ENCODE data around the gene USP11.

Gene USP11

DNA sequence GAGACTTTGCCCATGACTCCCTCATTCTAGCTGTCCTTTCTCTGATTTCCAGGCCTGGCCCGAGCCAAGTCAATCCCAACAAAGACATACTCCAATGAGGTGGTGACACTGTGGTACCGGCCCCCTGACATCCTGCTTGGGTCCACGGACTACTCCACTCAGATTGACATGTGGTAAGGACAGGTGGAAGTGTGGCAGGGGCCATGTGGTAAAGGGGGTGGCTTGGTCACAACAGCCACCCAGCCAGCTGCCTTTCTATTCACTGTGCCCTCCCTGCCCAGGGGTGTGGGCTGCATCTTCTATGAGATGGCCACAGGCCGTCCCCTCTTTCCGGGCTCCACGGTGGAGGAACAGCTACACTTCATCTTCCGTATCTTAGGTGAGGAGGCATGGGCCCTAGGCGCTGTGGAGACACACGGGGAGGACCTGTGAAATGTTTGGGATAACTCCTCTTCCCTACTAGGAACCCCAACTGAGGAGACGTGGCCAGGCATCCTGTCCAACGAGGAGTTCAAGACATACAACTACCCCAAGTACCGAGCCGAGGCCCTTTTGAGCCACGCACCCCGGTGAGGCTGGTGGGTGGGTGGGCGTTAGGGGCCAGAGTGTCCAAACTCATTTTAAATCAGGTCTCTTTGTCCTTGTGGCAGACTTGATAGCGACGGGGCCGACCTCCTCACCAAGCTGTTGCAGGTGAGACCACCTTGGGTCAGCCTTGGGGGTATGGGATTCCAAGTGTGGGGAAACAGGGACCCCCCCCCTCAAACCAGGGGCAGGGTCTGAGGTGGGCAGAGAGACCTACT lies 6.1 kb upstream of the USP11 start:
- no peak for DNase-seq

DNA sequence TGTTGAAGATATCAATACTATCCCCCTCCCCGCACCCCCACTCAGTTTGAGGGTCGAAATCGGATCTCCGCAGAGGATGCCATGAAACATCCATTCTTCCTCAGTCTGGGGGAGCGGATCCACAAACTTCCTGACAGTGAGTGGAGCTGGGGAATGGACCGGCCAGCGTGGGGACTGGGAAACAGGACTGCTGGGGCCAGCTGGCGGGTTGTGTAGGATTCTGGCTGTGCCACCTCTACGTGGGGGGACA lies 5.5 kb upstream of the USP11 start:
- no peak for DNase-seq

DNA sequence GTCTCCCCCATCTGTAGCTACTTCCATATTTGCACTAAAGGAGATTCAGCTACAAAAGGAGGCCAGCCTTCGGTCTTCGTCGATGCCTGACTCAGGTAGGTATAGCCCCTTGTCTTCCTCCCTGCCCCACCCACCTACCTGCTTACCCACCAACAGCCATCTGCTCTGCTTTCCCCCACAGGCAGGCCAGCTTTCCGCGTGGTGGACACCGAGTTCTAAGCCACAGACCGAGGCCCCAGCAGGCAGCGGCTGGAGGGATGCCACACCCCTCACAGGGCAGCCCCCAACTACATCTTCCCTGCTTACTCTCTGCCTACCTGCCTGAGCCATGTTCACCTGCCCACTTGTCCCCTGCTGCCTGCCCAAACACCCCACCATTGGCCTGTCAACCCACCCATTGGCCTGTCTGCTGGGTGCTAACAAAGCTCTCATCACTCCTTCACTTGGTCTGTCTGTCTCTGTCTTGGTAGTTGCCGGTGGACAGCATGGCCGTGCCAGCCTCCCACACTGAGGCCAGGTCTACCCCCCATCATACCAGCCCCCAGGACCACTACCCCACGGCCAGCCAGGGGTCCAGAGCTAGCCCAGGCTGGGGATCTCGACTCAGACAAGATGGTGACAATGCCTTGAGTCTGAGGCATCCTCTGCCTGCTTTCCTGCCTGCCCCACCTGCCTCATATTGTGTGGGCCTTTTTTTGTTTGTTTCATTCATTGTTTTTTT lies 4.1 kb upstream of the USP11 start:
- no peak for DNase-seq

DNA sequence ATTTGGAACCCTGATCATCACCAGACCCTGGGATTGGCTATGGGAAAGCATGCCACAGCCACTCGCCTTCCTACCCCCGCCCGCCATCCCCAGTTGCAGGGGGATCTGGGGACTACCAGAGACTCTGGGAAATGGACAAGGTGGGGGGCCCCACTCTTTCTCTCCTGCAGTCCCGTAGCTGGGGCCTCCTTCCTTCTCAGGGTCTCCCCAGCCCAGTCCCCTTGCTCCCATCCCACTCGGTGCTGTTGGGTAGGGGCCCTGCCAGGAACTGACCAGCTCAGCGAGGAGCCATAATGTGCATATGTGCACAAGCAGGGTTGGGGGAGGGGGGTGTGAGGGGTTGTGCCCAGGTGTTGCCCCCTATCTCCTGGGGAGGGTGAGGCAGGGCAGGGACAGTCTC lies 3.4 kb upstream of the USP11 start:
- DNase-seq: no peak

DNA sequence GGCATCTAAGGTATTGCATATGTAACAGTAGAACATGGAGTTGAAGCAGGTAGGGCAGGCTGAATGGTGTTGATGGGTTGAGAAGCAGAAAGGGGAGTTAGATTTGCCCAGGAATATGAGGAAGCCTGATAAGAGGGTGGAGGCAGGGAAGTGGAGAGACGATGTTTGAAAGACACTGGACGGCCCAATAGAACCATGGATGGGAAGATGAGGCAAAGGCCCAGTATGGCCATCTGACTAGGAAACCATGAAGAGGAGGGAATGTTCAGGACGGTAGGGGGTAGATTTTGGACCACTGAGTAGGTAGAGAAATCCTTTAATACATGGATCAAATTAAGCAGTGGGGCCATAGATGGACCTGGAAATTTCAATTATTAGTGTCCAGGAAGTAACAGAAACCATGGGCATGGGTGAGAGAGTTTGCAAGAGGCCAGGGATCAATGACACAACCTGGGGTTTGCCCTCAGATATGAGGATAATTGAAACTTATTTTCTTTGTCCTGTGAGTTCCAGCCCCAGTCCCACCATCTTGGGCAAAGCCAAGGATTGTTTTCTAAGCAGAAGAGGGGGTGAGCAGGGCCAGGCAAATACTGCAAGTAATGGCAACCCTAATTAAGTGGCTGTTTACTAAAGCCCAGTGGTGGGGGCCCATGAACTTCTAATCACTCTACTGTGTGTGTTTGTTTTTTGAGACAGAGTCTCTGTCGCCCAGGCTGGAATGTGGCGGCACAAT lies 2.5 kb upstream of the USP11 start:
- DNase-seq: no peak

DNA sequence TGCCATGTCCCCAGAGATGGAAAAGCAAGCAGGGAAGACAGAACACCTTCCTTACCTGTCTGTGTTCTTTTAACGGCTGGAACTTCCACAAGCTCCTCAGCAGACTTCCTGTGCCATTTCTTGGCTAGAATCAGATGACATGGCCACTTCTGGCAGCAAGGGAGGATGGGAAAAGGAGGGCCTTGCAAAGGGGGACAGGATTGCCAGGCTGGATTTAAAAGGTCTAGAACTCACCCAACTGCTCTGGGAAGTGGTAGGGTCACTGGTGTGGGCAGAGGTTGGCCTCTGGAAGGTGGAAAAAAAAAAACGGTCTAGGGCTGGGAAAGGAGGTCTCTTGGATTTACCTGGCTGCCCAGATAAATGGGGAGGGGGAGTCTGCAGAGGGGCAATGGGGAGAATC lies 1.6 kb upstream of the USP11 start:
- DNase-seq: no peak

DNA sequence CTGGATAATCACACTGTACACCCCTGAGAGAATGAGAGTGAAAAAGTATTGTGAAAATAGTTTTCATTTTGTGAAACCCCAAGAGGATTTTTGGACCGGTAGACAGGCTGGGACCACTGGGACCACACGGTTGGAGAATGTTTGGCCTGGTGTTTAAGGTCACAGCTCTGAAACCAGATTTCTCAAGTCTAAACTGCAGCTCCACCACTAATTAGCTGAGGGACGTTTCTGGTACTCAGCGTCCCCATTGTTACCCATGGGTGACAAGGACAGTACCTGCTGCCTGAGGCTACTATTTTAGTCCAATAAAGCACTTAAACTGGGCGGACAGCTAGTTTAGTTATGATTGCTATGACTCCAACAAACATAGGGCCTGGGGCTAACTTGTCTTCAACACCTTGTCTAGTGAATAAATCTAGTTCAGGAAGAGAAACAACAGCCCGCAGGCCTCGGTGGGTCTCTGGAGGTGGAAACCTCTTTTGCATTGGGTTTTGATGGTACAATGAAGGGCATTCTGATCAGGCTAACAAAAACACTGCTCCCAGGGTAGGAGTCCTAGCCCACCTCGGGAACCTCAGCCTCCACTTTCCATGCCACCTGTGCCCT lies 509 bp upstream of the USP11 start:
- no peak for DNase-seq

DNA sequence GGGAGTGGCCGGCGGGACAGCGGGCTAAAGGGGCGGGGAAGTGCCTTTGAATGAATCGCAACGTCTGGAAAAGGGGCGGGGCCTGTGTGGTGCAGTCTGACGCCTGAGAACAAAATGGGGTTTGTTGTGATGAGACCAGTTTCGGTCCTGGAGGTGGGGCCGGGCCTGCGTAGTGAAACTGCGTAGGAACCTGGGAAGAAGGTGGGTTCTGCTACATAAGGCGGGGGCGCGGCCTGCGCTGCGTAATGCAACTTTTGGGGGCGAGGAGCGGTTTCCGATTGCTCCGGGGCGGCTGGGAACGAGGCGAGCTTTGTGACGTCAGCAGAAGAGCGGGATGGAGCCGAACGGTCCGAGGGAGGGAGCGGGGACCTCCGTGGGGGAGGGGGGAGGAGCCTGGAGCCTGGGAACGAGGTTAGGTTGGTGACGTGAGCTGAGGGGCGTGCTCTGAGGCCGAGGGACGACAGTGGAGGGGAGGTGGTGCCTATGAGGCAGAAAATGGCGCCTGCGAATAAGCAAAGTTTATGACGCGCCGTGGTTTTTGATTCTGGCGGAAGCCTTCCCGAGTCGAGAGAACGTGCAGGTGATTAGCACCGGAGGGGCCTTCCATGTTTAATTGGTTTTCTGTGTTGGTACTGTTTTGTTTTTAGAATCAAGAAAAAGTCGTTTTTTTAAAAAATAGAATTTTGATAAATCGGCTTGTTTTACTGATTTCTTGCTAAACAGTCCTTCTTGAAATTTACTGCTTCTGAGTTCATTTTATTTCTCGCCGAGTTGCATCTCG lies 714 bp downstream of the USP11 start:
- DNase-seq: peak; percentile 93

DNA sequence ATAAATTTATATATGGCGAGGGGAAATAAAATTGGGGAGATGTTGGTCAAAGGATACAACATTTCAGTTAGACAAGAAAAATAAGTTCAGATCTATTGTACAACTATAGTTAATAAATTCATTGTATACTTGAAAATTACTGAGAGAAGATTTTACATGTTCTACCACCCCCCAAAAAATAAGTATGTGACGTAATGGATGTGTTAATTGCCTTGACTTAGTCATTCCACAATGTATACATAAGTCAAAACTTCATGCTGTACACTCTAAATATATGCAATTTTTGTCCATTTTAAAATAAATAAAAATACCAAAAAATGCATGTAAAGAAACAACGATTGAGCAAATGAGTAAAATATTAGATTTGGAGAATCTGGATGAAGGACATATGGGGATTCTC lies 1.8 kb downstream of the USP11 start:
- no peak for DNase-seq

DNA sequence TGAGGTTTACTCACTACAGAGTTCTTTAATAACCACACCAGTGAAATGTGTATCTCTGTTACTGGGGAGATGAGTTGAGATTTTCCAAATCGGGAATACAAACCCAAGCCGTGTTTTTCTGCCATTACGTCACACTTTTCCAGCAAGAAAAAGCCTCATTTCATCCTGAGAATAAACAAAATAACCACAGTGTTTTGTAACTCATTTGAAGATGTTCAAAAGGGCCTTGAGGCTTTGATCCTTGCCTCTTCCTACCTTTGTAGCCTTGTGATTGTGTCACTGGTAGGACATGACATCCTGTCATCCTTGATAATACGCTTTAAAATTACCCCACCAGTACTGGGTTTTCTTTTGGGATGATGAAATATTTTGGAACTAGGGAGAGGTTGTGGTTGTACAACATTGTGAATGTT lies 2.9 kb downstream of the USP11 start:
- no peak for DNase-seq

DNA sequence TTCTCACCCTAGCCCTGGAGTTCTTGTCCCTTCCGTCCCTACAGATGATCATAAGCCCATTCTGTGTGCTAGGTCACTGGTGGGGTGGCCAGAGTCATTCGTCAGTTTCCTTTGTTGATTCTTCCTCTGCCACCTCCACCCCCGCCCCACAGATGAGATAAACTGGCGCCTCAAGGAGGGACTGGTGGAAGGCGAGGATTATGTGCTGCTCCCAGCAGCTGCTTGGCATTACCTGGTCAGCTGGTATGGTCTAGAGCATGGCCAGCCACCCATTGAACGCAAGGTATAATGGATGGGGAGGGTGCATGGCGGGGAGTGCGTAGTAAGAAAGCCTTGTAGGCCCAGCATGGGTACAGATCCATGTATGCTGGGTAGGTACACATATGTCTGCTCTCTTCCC lies 6.4 kb downstream of the USP11 start:
- no peak for DNase-seq

DNA sequence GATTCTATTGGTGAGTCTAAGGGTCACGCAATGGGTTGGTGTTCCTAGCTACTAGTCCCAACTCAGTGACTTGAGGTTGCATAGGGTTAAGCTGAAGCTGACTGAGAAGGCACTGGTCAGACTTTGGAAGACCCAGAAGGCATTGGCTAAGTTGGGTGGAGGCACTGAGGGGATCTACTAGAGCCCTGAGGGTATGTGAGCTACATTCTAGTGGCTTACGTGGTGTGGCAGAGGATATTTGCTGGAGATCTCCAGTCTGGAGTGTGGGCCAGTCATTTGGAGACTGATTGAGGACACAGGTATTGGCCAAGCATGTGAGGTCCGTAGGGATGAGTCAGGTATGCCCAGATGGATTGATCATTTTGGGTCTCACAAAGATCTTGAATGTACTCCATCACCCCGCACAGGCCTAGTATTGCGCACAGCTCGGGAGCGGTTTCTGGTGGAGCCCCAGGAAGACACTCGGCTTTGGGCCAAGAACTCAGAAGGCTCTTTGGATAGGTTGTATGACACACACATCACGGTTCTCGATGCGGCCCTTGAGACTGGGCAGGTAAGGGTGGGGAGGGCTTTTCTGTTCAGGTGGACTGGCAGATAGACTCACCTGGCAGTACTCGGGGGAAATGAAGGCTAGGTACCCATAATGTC lies 7.2 kb downstream of the USP11 start:
- DNase-seq: no peak

DNA sequence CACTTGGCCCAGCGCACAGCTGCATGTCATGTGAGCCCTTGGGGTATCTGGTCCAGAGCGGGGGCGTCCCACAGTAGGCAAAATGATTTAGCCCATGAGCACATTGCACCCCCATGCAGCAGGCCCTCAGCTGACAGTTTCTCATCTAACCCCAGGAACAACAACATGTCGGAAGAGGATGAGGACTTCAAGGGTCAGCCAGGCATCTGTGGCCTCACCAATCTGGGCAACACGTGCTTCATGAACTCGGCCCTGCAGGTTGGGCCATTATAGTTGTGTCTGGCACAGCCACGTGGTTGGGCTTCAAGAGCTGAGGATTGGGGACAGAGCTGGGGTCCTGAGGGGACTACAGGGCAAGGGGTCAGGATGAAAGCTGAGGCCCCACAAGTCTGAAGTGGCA lies 7.8 kb downstream of the USP11 start:
- no peak for DNase-seq

DNA sequence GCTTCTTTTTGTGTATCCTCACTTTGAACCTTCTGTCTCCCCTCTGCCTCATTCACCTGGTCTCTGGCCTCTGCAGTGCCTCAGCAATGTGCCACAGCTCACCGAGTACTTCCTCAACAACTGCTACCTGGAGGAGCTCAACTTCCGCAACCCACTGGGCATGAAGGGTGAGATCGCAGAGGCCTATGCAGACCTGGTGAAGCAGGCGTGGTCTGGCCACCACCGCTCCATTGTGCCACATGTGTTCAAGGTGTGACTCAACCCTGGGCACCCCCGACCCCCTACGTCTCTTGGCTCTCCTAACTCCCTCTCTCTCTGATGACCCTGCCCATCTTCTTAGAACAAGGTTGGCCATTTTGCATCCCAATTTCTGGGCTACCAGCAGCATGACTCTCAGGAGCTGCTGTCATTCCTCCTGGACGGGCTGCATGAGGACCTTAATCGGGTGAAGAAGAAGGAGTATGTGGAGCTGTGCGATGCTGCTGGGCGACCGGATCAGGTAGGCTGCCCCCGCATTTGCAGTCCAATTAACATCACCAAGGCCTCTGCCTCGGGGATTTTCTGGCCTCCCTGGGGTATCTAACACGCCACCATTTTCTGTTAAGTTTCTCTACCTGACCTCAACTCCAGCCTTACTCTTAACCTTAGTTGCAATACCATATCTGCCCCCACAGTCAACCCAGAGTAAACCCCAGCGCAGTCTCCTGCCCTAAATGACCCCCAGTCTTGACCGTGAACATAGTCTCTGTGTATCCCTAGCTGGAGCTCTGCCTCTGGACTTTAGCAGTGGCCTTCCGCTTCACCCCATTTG lies 8.6 kb downstream of the USP11 start:
- no peak for DNase-seq

DNA sequence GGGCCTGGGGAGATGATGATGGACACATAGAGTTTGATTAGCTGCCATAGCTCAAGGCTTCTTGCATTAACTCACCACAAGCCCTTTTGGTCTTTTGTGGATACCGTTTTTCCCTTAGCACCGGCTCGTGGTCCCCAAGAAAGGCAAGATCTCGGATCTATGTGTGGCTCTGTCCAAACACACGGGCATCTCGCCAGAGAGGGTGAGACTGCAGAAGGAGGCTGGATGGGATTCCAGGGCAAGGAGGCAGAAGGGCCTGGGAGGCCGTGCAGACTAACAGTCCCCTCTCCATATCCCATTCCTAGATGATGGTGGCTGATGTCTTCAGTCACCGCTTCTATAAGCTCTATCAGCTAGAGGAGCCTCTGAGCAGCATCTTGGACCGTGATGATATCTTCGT lies 9.5 kb downstream of the USP11 start:
- DNase-seq: no peak

DNA sequence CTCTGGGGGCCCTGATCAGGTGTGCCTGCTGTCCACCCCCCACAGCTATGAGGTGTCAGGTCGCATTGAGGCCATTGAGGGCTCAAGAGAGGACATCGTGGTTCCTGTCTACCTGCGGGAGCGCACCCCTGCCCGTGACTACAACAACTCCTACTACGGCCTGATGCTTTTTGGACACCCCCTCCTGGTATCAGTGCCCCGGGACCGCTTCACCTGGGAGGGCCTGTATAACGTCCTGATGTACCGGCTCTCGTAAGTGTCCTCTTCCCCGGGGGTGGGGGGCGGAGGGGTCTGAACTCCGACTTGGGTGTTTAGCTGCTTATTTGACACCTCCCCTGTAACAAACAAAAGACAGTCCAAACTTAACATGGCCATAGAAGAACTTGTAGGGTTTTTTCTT lies 10.5 kb downstream of the USP11 start:
- no peak for DNase-seq

DNA sequence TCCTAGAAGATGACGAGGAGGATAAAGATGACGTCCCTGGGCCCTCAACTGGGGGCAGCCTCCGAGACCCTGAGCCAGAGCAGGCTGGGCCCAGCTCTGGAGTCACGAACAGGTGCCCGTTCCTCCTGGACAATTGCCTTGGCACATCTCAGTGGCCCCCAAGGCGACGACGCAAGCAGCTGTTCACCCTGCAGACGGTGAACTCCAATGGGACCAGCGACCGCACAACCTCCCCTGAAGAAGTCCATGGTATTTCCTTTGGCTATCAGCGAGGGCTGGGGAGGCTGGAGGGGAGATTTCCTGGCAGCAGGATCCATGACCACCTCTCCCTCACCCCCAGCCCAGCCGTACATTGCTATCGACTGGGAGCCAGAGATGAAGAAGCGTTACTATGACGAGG lies 11.9 kb downstream of the USP11 start:
- DNase-seq: no peak

DNA sequence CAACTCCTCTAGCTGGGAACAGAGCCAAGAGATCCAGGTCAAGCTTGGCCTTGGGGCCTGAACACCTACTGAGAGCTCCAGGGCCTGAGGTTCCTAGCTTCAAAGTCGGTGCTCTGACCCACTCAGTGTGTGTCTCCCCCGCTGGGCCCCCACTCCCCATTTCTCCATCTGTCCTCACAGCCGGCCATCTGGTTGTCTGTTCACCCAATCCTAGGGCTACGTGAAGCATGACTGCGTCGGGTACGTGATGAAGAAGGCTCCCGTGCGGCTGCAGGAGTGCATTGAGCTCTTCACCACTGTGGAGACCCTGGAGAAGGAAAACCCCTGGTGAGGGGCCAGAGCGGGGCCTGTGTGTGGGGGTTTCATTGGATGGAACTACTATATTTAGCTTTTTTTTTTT lies 12.3 kb downstream of the USP11 start:
- DNase-seq: no peak

DNA sequence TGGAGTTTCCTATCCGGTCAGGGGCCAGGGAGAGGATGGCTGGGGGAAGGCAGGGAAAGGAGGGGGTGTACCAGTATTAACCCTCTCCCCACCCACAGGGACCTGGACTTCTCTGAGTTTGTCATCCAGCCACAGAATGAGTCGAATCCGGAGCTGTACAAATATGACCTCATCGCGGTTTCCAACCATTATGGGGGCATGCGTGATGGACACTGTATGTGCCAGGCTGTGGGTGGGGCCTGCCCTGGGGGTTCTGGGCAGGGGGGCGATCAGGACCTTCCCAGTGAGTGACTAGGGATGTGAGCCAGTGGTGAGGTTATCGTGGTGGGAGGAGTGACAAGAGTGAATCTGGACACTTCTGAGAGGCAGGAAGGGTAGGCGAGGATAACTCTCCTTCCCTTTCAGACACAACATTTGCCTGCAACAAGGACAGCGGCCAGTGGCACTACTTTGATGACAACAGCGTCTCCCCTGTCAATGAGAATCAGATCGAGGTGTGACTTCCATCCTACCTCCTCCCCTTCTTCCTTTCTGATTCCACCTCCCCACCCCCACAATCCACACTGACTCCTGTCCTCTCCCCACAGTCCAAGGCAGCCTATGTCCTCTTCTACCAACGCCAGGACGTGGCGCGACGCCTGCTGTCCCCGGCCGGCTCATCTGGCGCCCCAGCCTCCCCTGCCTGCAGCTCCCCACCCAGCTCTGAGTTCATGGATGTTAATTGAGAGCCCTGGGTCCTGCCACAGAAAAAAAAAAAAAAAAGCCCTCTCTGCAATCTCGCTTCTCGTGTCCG lies 14.6 kb downstream of the USP11 start:
- DNase-seq: peak; percentile 3

DNA sequence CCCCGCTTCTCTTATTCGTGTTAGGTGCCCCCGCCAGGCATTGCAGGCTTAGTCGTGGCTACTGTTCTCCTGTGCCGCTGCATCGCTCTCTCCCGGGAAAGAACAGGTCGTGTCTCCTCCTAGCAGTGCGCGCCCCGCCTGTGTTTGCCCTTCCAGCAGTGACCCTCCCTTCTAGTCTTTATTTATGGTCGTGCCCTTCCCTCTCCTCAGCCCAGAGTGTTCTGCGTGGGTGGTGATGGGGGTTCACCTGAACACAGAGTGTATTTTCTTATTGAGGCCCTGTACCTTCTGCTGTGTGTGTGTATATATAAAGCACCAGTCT lies 15.2 kb downstream of the USP11 start:
- DNase-seq: no peak

DNA sequence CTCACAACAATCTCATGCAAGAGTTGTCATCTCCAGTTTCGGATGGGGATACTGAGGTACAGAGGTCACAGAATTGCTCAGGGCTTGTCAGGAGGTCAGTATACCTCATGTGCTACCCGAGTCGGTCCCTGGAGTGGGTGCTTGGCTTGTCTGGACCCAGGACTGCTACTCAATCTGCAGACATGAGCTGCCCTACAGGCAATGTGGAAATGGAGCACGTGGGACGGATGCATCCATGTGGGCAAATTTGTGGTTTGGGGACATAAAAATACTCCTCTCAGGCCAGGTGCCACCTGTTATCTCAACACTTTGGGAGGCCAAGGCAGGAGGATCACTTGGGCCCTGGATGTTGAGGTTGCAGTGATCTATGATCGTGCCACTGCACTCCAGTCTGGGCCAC lies 15.8 kb downstream of the USP11 start:
- no peak for DNase-seq
